RKO (cell line): ENCODE measurements around the gene LRRC41.
A peak's percentile ranks its signal among the peaks of the same experiment; 100 is the strongest.
"Not testable (repeated sequence)": the region's sequence is repeated elsewhere in the genome, so short reads cannot be mapped to it uniquely, and the experiment has no call there.

Experiments
- DNase-seq: peaks from one replicate; pipeline ENCODE4 v3.0.0-alpha.2; 2016; ENCODE audit warnings: low spot score

Gene LRRC41

GRCh38 chr1:46325285-46326076 lies 22.1 kb upstream of the LRRC41 start:
- DNase-seq = not testable (repeated sequence)

- DNase-seq = not testable (repeated sequence)
Observed at GRCh38 chr1:46322191-46322590, 18.8 kb upstream of the LRRC41 start.

GRCh38 chr1:46319960-46320914 lies 16.8 kb upstream of the LRRC41 start:
- DNase-seq = not testable (repeated sequence)

- not testable (repeated sequence) for DNase-seq
Observed at GRCh38 chr1:46319301-46319700, 15.9 kb upstream of the LRRC41 start.

- no peak for DNase-seq
Observed at GRCh38 chr1:46317323-46317722, 13.9 kb upstream of the LRRC41 start.

- peak; percentile 46 for DNase-seq
Observed at GRCh38 chr1:46315669-46316403, 12.4 kb upstream of the LRRC41 start.

GRCh38 chr1:46310321-46310720 lies 6.9 kb upstream of the LRRC41 start:
- no peak for DNase-seq

- DNase-seq = no peak
Observed at GRCh38 chr1:46309401-46310159, 6.2 kb upstream of the LRRC41 start.

GRCh38 chr1:46306159-46306530 lies 2.7 kb upstream of the LRRC41 start:
- DNase-seq = no peak

GRCh38 chr1:46303872-46304326 lies 483 bp upstream of the LRRC41 start:
- DNase-seq = no peak

- no peak for DNase-seq
Observed at GRCh38 chr1:46302641-46303037, 777 bp downstream of the LRRC41 start.

- peak; percentile 33 for DNase-seq
Observed at GRCh38 chr1:46301808-46302640, 1.4 kb downstream of the LRRC41 start.

GRCh38 chr1:46301406-46301807 lies 2.0 kb downstream of the LRRC41 start:
- DNase-seq = no peak

- peak; percentile 48 for DNase-seq
Observed at GRCh38 chr1:46300673-46301405, 2.6 kb downstream of the LRRC41 start.

- no peak for DNase-seq
Observed at GRCh38 chr1:46298387-46298786, 5.0 kb downstream of the LRRC41 start.

- DNase-seq = no peak
Observed at GRCh38 chr1:46295306-46295705, 8.1 kb downstream of the LRRC41 start.

- no peak for DNase-seq
Observed at GRCh38 chr1:46289976-46290375, 13.4 kb downstream of the LRRC41 start.

GRCh38 chr1:46289134-46289494 lies 14.3 kb downstream of the LRRC41 start:
- DNase-seq = no peak

- DNase-seq = no peak
Observed at GRCh38 chr1:46288485-46289133, 14.8 kb downstream of the LRRC41 start.
